GM10248 (cell line): Measurements from ENCODE around the gene ZNF185.

Experiments used
- CTCF ChIA-PET: fragments of 300-600 bp; sonication (Branson Sonifier 250); formaldehyde crosslinking; extraction: SDS; loops from one replicate; lab custom pipeline; 2021; ENCODE audit warnings: antibody characterized with exemption; lab: Yijun Ruan, JAX
- POLR2A ChIA-PET: fragments of 350-650 bp; sonication (Branson Sonifier 250); formaldehyde crosslinking; extraction: SDS; loops from one replicate; lab custom pipeline; 2020; ENCODE audit warnings: antibody characterized with exemption; lab: Yijun Ruan, JAX
- DNase-seq: peaks from one replicate; pipeline ENCODE4 v3.0.0; 2012; ENCODE audit errors: extremely low spot score
- TF ChIP-seq, protein P1 (sequence below): IDR thresholded peaks from 2 replicates; pipeline ENCODE4 v1.5.1; 2012; ENCODE audit warnings: mild to moderate bottlenecking, low read depth; ENCODE audit errors: extremely low read depth, missing control alignments, control extremely low read depth

The ZNF185 gene

DNA sequence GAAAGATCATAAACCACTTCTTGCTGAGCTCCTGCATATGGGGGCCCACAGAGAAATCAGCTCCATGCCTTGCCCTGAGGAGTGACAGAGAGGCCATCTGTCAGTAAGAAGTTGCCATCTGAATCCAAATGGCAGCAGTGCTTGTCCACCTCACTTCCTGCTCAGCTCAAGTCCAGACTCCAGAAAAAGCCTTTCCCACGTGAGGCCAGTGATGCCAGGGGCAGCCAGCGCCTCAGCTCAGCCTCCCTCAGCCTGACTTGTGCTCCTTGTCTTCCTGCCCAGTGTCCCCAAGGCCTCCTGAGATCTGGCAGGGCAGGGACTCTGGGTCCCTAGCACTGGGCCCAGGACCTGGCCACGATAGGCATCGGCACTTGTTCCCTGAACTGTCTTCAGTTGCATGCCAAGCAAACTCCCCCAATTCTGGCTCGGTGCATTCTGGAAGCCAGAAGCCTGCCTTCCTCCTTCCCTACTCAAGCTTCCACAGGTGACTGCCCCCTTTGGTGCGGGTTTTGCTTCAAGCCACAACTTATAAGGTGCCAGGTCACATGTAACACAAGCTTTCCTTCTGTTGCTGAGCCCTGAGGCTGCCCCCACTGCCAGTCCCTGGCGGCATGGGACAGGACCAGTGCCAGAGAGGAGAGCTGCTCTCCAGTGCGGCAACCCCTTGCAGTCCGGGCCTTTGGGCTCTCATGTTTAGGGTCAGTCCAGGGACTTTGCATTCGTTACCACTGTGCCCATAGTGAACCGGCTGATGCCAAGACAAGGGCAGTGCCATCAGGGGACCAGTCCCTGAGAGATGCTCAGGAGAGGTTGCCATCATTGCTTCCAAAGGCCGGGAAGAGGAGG is 2.2 kb downstream of the ZNF185 start:
- TF ChIP-seq, protein P1, sequence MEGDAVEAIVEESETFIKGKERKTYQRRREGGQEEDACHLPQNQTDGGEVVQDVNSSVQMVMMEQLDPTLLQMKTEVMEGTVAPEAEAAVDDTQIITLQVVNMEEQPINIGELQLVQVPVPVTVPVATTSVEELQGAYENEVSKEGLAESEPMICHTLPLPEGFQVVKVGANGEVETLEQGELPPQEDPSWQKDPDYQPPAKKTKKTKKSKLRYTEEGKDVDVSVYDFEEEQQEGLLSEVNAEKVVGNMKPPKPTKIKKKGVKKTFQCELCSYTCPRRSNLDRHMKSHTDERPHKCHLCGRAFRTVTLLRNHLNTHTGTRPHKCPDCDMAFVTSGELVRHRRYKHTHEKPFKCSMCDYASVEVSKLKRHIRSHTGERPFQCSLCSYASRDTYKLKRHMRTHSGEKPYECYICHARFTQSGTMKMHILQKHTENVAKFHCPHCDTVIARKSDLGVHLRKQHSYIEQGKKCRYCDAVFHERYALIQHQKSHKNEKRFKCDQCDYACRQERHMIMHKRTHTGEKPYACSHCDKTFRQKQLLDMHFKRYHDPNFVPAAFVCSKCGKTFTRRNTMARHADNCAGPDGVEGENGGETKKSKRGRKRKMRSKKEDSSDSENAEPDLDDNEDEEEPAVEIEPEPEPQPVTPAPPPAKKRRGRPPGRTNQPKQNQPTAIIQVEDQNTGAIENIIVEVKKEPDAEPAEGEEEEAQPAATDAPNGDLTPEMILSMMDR, result no peak
- ChIA-PET POLR2A (no interaction called here), CTCF (interaction anchor here (1.0 to 1.4 kb wide), 2 partner anchors 13 to 15 kb away, joined by 3 read pairs; no protein-coding TSS in a partner anchor)
- DNase-seq, result no peak

DNA sequence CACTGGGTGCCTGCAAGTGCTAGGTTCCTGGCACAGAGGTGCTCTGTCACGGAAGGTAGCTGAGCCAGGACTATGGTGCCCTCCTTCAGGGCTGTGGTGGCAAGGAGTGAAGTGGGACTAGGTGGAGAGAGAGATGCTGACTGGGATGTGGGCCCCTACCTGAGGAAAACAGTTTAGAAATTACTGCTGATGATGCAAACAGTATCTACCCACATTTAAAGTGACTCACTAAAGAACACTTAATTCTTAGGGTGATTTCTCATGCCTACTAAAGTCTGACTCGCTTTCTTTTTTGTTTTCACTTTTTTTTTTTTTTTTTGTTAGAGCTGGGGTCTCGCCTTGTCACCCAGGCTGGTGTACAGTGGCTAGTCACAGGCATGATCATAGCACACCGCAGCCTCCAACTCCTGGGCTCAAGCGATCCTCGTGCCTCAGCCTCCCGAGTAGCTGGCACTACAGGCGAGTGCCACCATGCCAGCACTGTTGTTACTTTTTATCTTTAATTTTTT is 3.1 kb downstream of the ZNF185 start:
- POLR2A ChIA-PET, result no interaction called here
- CTCF ChIA-PET, result no interaction called here
- no peak for DNase-seq
- TF ChIP-seq, protein P1, result no peak

DNA sequence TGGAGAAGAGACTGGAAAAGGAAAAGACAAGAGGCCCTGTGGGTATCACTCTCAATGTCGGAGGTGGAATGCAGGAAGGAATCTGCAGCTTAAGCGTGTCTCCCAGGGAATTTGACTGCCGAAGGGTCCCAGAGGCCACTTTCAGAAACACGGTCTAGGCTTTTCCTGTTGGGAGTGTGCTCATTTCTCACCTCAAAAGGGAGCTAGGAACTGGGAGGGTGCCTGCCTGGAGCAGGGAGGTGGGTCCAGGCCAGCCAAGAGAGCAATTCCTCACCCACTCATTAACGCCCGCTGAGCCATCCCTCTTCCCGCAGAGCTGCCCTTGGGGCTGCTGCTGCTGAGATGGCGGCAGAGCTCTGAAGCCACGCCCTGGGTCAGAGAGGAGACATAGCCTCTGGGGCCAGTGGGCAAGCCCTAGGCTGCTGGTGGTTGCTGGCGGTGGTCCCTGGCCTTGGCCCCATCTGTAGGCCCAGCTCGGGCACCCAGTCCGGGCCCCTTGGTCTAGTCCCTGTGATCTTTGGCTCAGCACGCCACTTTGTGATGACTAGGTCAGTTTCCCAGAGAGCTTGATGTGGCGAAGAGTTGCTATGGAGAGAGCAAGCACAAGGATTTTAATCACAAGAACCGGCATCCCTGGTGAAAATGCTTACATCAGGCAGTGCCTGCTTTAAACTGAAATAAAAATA is 4.1 kb downstream of the ZNF185 start:
- ChIA-PET POLR2A (no interaction called here), CTCF (interaction anchor here (1.0 to 1.1 kb wide), 2 partner anchors 17 to 40 kb away, joined by 3 read pairs; no protein-coding TSS in a partner anchor)
- TF ChIP-seq, protein P1, result no peak
- no peak for DNase-seq

DNA sequence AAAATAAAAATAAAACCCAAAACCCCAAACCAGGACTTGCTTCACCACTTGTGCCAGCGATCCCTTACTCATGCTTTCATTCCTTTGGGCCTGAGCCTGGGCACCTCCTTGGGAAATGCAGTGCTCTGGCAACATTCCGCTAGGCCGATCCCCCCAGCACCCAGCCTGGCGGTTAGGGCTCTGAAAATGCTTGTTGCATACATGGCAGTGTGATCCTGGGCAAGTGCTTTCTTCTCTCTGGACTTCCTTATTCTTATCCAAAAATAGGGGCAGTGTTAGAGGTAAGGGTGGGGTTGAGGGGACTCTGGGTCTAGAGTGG is 4.6 kb downstream of the ZNF185 start:
- CTCF ChIA-PET, result interaction anchor here (1.0 to 1.1 kb wide), 2 partner anchors 18 to 39 kb away, joined by 3 read pairs; no protein-coding TSS in a partner anchor

DNA sequence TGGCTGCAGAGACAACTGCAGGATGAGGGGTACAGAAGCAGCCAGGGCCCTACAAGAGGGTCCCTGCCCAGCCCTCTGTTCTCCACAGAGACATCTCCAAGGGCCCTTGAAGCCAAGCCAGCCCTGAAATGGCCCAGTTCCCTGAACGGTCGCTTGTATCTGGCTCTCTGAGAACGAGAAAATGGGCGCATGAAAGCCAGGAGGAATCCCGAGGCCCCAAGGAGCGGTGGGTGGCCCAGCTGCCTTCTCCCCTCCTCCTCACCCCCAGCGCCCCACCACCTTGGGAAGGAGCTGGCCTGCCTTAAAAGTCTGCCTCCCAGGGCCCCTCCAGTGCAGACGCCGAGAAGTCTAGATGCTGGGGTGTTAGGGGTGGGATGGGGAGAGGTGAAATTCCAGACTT is 5.7 kb downstream of the ZNF185 start:
- DNase-seq, result no peak
- TF ChIP-seq, protein P1, result no peak
- ChIA-PET POLR2A (no interaction called here), CTCF (interaction anchor here (0.6 to 0.8 kb wide), 2 partner anchors 22 to 635 kb away, joined by 3 to 4 read pairs; no protein-coding TSS in a partner anchor)

More for the DNA sequence above, 4.6 kb downstream of the ZNF185 start:
- DNase-seq, result no peak
- TF ChIP-seq, protein P1, result no peak
- POLR2A ChIA-PET, result no interaction called here
